T-cell (primary cell): Measurements from ENCODE around the gene TRIM52. TPM values are rescaled to one million over a fixed set of nuclear protein-coding genes. Genes with fewer than 3 reads are reported as not detected.
A peak's percentile ranks its signal among the peaks of the same experiment; 100 is the strongest.

Source experiments
- ATAC-seq, 4 experiments: fragments of 200-7000 bp in 3 of 4; fragments of 150-1000 bp in 1 of 4; cut with Tn5 transposase; replicated peaks in 1 of 4; 1 replicate in 3 of 4; 2 replicates in 1 of 4; pipeline ENCODE4 v1.10.0; 2021; ENCODE audit warnings: moderate library complexity in 3 of 4, mild to moderate bottlenecking in 2 of 4, moderate number of reproducible peaks in 1 of 4
- CTCF ChIA-PET, 2 donors: fragments of 300-600 bp; sonication (Branson Sonifier 250); formaldehyde crosslinking; loops; one replicate each; lab custom pipeline; 2022; ENCODE audit warnings: antibody characterized with exemption in 2 of 2; lab: Charles Lee
- POLR2A ChIA-PET, 2 donors: fragments of 300-600 bp; sonication (Branson Sonifier 250); formaldehyde crosslinking; loops; one replicate each; lab custom pipeline; 2022; ENCODE audit warnings: antibody characterized with exemption in 2 of 2; lab: Charles Lee
- DNase-seq, 35 experiments: peaks; one replicate each; pipeline versions ENCODE4 v3.0.0 to v3.0.0-alpha.2; 2013 to 2023
- H3K27ac ChIP-seq: one replicate; pipeline ENCODE4 v1.5.1; 2013; ENCODE audit warnings: low read length
- H3K27me3 ChIP-seq, 2 experiments: replicated peaks in 1 of 2; 1 replicate in 1 of 2; 2 replicates in 1 of 2; pipeline versions ENCODE4 v1.6.1 to v1.7.0; 2013; ENCODE audit warnings: low read length in 1 of 2, mixed read lengths in 1 of 2; ENCODE audit not compliant: control insufficient read depth in 2 of 2, insufficient read depth in 2 of 2; ENCODE audit errors: extremely low read depth in 1 of 2
- H3K36me3 ChIP-seq, 2 donors: 1 replicate in 1 of 2; 2 replicates in 1 of 2; pipeline versions ENCODE4 v1.6.1 to v1.7.0; 2013; ENCODE audit warnings: low read length in 1 of 2; ENCODE audit not compliant: control insufficient read depth in 2 of 2, insufficient read depth in 1 of 2; ENCODE audit errors: extremely low read depth in 1 of 2
- H3K4me1 ChIP-seq, 2 experiments: 1 replicate in 1 of 2; 2 replicates in 1 of 2; pipeline versions ENCODE4 v1.6.1 to v1.7.0; 2013; ENCODE audit warnings: low read length in 2 of 2, mixed read lengths in 1 of 2; ENCODE audit not compliant: insufficient read depth in 2 of 2, control insufficient read depth in 1 of 2; ENCODE audit errors: extremely low read depth in 1 of 2
- H3K4me3 ChIP-seq, 2 donors: 1 replicate in 1 of 2; 2 replicates in 1 of 2; pipeline versions ENCODE4 v1.5.1 to v1.7.0; 2013; ENCODE audit warnings: mild to moderate bottlenecking in 2 of 2, low read length in 1 of 2, moderate library complexity in 1 of 2; ENCODE audit not compliant: control insufficient read depth in 1 of 2; ENCODE audit errors: extremely low read depth in 1 of 2
- H3K9me3 ChIP-seq: 2 replicates; pipeline ENCODE4 v1.7.0; 2013
- H3K27ac Mint-ChIP-seq, 2 donors: one replicate each; pipeline ENCODE4 v1.8.0; 2020 to 2021; ENCODE audit warnings: mild to moderate bottlenecking in 2 of 2, mixed read lengths in 2 of 2
- H3K27me3 Mint-ChIP-seq, 2 donors: one replicate each; pipeline ENCODE4 v1.8.0; 2021 to 2022; ENCODE audit warnings: mixed read lengths in 2 of 2
- H3K36me3 Mint-ChIP-seq: one replicate; pipeline ENCODE4 v1.8.0; 2021; ENCODE audit warnings: mixed read lengths
- H3K4me1 Mint-ChIP-seq, 3 donors: one replicate each; pipeline ENCODE4 v1.8.0; 2020 to 2022; ENCODE audit warnings: mixed read lengths in 3 of 3, mild to moderate bottlenecking in 1 of 3
- H3K4me3 Mint-ChIP-seq, 3 donors: one replicate each; pipeline ENCODE4 v1.8.0; 2020 to 2022; ENCODE audit warnings: mild to moderate bottlenecking in 3 of 3, mixed read lengths in 3 of 3, moderate library complexity in 3 of 3
- H3K9me3 Mint-ChIP-seq, 3 donors: one replicate each; pipeline ENCODE4 v1.8.0; 2020 to 2022; ENCODE audit warnings: mixed read lengths in 3 of 3
- WGBS: methylation state at CpG from one replicate; pipeline ENCODE4 v1.1.5; 2013; ENCODE audit warnings: missing lambda C conversion rate; ENCODE audit not compliant: insufficient coverage; 5-methylcytosine and 5-hydroxymethylcytosine counted together
- total RNA-seq, 35 experiments: library from RNA in 6 of 35; stranded (reverse) in 6 of 35; fragments of 120-200 nt in 1 of 35; gene quantifications; one replicate each; pipeline versions ENCODE4 v1.2.1 to v1.2.4 and lab custom pipeline; 2013 to 2026

TRIM52 gene
- total RNA-seq, 5 donors from 2014 or later (not counting 1 experiment from before 2014, with no cell fraction given) = 42.9 to 56.9 (median 54.0) TPM

DNA sequence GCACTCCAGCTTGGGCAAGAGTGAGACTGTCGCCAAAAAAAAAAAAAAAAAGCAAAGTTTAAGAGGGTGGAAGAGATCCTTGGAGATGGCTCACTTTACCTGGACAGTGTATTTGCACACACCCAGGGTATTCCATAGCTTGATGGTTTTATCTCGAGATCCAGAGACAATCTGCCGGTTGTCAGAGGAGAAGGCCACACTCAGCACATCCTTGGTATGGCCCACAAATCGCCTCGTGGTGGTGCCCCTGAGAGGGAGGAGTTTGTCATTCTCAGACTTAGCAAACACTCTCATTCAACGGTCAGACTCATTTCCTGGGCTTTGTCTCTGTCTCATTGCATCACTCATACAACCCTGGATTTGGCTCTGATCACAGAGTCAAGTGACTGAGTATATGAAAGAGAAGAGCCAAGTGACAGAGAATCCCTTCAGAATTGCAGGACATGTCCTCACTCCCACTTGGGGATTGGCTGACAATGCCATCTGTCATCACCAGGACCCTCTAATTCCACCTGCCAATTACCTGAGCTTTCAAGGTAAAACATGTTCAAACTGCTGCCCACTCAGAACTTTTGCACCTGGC lies 19.5 kb downstream of the TRIM52 start:
- H3K4me1 ChIP-seq = peaks cover 25 to 63% of the 10 kb centered on the region in 2 experiments
- WGBS = 83% methylated on average over 1 of the region's 6 CpGs

DNA sequence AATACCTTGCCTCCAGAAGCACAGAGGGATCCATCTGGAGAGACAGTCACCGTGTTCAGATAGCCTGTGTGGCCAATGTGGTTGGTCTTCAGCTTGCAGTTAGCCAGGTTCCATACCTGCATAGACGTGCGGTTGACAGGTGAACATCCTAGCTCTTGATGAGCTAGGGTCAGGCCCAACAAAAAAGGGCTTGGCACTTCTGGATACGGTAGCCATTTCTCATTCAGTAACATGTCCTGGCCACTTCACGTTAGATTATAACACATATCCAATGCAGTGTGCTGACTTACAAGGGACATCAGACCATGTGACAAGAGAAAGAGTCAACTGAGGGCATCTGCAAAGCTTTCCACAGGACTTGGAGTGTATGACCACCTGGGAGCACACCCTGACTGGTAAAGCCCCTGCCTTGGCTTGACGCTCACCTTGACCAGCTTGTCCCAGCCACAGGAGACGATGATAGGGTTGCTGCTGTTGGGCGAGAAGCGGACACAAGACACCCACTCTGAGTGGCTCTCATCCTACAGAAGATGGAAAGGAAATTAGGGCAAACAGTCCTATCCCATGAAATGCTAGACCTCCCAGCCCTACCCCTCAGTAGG lies 21.8 kb downstream of the TRIM52 start:
- H3K9me3 ChIP-seq = no peaks in the 10 kb centered on the region
- peaks cover 35 to 51% (median 50%) of the 10 kb centered on the region in 3 donors for H3K4me1 Mint-ChIP-seq
- CTCF ChIA-PET = interaction anchor here in 1 of 2 donors (1.1 kb wide), 1 partner anchor 22 kb away, joined by 3 read pairs; the partner anchor contains the start of gene TRIM52
- H3K27ac ChIP-seq = no peak overlapping the region
- ATAC-seq (no peak), DNase-seq (no peak)
- H3K27me3 ChIP-seq = no peaks in the 10 kb centered on the region
- no peak overlapping the region for H3K4me3 Mint-ChIP-seq
- H3K4me3 ChIP-seq = no peak overlapping the region
- POLR2A ChIA-PET = interaction anchor here in 1 of 2 donors (0.7 kb wide), 1 partner anchor 9 kb away, joined by 3 read pairs; no protein-coding TSS in a partner anchor
- H3K36me3 Mint-ChIP-seq = peaks cover 55% of the 10 kb centered on the region
- H3K36me3 ChIP-seq = peaks cover 16 to 88% of the 10 kb centered on the region in 2 donors
- WGBS = 92% methylated on average over 5 of the region's 9 CpGs
- peak overlapping the region; percentile 34 to 71 for H3K27ac Mint-ChIP-seq
- H3K4me1 ChIP-seq = peaks cover 9 to 40% of the 10 kb centered on the region in 2 experiments
- H3K27me3 Mint-ChIP-seq = no peaks in the 10 kb centered on the region
- peaks cover 0 to 2% (median 0%) of the 10 kb centered on the region in 3 donors for H3K9me3 Mint-ChIP-seq

More for the DNA sequence above, 19.5 kb downstream of the TRIM52 start:
- Histone ChIP-seq H3K27me3 (no peaks in the 10 kb centered on the region), H3K27ac (peak overlapping the region; percentile 95), H3K4me3 (peak overlapping the region in 1 of 2 donors; percentile 96), H3K36me3 (peaks cover 13 to 65% of the 10 kb centered on the region in 2 donors), H3K9me3 (no peaks in the 10 kb centered on the region)
- ATAC-seq (peak in 1 of 4 experiments; percentile 3), DNase-seq (peak in 1 of 35 experiments; percentile 59)
- ChIA-PET CTCF (interaction anchor here in 1 of 2 donors (0.8 kb wide), 1 partner anchor 661 kb away, joined by 3 read pairs; no protein-coding TSS in a partner anchor), POLR2A (interaction anchor here (0.7 to 1.5 kb wide), 2 partner anchors 18 to 113 kb away, joined by 7 to 8 read pairs; no protein-coding TSS in a partner anchor)
- Mint-ChIP-seq H3K9me3 (peaks cover 0 to 2% (median 0%) of the 10 kb centered on the region in 3 donors), H3K4me3 (peak overlapping the region; percentile 91 to 99 (median 91)), H3K27ac (peak overlapping the region; percentile 90 to 99), H3K36me3 (peaks cover 47% of the 10 kb centered on the region), H3K4me1 (peaks cover 53 to 72% (median 66%) of the 10 kb centered on the region in 3 donors), H3K27me3 (no peaks in the 10 kb centered on the region)

GRCh38 chr5:181237729-181238385 lies 23.1 kb downstream of the TRIM52 start:
- ATAC-seq = no peak
- DNase-seq = no peak
- POLR2A ChIA-PET = interaction anchor here in 1 of 2 donors (0.5 to 0.7 kb wide), 2 partner anchors 14 to 15 kb away, joined by 3 read pairs; partner anchors contain the start of gene TRIM41
- H3K4me3 Mint-ChIP-seq = no peak overlapping the region
- H3K9me3 Mint-ChIP-seq = peaks cover 0 to 2% (median 0%) of the 10 kb centered on the region in 3 donors
- Histone ChIP-seq H3K9me3 (no peaks in the 10 kb centered on the region), H3K27ac (no peak overlapping the region), H3K36me3 (peaks cover 23 to 98% of the 10 kb centered on the region in 2 donors), H3K4me1 (peaks cover 9 to 36% of the 10 kb centered on the region in 2 experiments), H3K4me3 (no peak overlapping the region), H3K27me3 (no peaks in the 10 kb centered on the region)
- H3K4me1 Mint-ChIP-seq = peaks cover 31 to 44% (median 37%) of the 10 kb centered on the region in 3 donors
- no peaks in the 10 kb centered on the region for H3K27me3 Mint-ChIP-seq
- whole genome bisulfite sequencing = 95% methylated on average over 4 of the region's 5 CpGs
- peak overlapping the region; percentile 52 to 69 for H3K27ac Mint-ChIP-seq
- CTCF ChIA-PET = interaction anchor here in 1 of 2 donors (0.5 kb wide), 1 partner anchor 30 kb away, joined by 5 read pairs; no protein-coding TSS in a partner anchor
- H3K36me3 Mint-ChIP-seq = peaks cover 60% of the 10 kb centered on the region

DNA sequence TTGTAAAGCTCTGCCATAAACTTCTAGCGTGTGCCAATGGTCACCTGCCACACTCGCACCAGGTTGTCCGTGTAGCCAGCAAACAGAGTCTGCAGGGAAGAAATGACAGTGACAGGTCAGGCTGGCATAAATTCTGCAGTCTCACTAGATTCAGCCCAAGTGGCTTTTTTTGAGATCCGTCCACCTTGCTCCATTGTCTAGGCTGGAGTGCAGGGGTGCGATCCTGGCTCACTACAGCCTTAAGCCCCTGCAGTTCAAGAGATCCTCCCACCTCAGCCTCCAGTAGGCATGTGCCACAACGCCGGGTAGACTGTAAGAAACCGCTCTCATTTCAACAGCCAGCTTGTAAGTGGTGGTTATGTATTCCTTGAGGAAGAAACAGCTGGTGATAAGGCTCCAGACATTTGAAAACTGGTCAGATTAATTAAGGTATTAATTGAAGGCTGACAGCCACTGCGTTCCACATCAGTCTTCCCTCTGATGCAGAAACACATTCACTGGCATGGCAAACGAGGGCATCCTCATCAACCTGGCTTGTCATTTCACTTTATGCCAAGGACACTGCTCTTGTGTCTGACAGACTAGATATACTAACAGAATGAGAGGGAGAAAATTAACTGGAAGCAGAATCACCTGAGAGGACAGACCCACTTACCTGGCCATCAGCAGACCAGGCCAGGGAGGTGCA lies 23.8 kb downstream of the TRIM52 start:
- no peak overlapping the region for H3K27ac ChIP-seq
- H3K27ac Mint-ChIP-seq = no peak overlapping the region

DNA sequence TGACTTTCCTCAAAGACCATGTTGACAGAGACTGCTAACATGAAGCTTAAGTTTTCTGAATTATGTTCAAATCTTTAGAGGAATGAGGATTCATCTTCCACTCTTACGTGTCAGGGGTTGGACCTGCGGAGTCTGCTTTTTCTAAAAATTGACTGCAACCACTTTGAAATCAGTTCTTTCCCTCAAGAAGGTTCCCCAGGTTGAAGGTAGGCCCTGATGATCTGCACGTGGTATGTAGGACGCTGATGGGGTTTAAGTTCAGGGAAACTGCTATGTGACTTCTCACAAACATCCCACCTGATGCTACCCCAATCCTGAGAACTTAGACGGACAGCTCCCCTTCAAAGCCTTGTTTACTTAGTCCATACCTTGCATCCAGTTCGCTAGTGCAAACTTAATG lies 24.5 kb downstream of the TRIM52 start:
- ATAC-seq = no peak
- H3K9me3 Mint-ChIP-seq = peaks cover 0 to 2% (median 0%) of the 10 kb centered on the region in 3 donors

More for the DNA sequence above, 23.8 kb downstream of the TRIM52 start:
- no peak overlapping the region for H3K4me3 Mint-ChIP-seq
- peaks cover 23 to 38% (median 30%) of the 10 kb centered on the region in 3 donors for H3K4me1 Mint-ChIP-seq
- H3K36me3 Mint-ChIP-seq = peaks cover 56% of the 10 kb centered on the region
- CTCF ChIA-PET = no interaction called here
- Histone ChIP-seq H3K36me3 (peaks cover 23 to 98% of the 10 kb centered on the region in 2 donors), H3K27me3 (no peaks in the 10 kb centered on the region), H3K9me3 (no peaks in the 10 kb centered on the region), H3K4me3 (no peak overlapping the region), H3K4me1 (peaks cover 8 to 29% of the 10 kb centered on the region in 2 experiments)
- DNase-seq (no peak), ATAC-seq (no peak)
- no peaks in the 10 kb centered on the region for H3K27me3 Mint-ChIP-seq
- peaks cover 0 to 2% (median 0%) of the 10 kb centered on the region in 3 donors for H3K9me3 Mint-ChIP-seq
- 94% methylated on average over 5 of the region's 10 CpGs for WGBS
- POLR2A ChIA-PET = no interaction called here

More for the DNA sequence above, 24.5 kb downstream of the TRIM52 start:
- POLR2A ChIA-PET = no interaction called here
- H3K4me1 Mint-ChIP-seq = peaks cover 17 to 31% (median 23%) of the 10 kb centered on the region in 3 donors
- H3K27me3 ChIP-seq = no peaks in the 10 kb centered on the region
- no peak overlapping the region for H3K4me3 Mint-ChIP-seq
- CTCF ChIA-PET = no interaction called here
- DNase-seq = no peak
- H3K4me1 ChIP-seq = peaks cover 1 to 22% of the 10 kb centered on the region in 2 experiments
- no peaks in the 10 kb centered on the region for H3K27me3 Mint-ChIP-seq
- H3K27ac ChIP-seq = no peak overlapping the region
- WGBS = no CpG with 5 or more reads among the region's 6 CpGs
- no peak overlapping the region for H3K27ac Mint-ChIP-seq
- H3K4me3 ChIP-seq = no peak overlapping the region
- peaks cover 23 to 98% of the 10 kb centered on the region in 2 donors for H3K36me3 ChIP-seq
- peaks cover 53% of the 10 kb centered on the region for H3K36me3 Mint-ChIP-seq
- no peaks in the 10 kb centered on the region for H3K9me3 ChIP-seq
